Measurements from ENCODE around the gene ATG12. TPM values are rescaled to one million over a fixed set of nuclear protein-coding genes. Genes with fewer than 3 reads are reported as not detected.

Gene ATG12
- total RNA-seq, 2 donors from 2014 or later: 32.6 to 89.8 TPM

- DNase-seq (ENCODE audit: low spot score) (no peak), ATAC-seq (ENCODE audit: insufficient number of reproducible peaks, low FRiP score, low read depth) (no peak)
These were observed 44.7 kb downstream of the ATG12 start for GRCh38 chr5:115796656-115797055.

GRCh38 chr5:115795700-115796099 is 45.7 kb downstream of the ATG12 start:
- no peak overlapping the region for H3K4me3 ChIP-seq
- ATAC-seq (ENCODE audit: insufficient number of reproducible peaks, low FRiP score, low read depth) (no peak), DNase-seq (ENCODE audit: low spot score) (no peak)
- TF ChIP-seq CTCF (IDR thresholded peaks at IDR 0.05): no peak
- no peaks in the 10 kb centered on the region for H3K36me3 ChIP-seq
- no peaks in the 10 kb centered on the region for H3K9me3 ChIP-seq
- H3K27me3 ChIP-seq (replicated peaks; ENCODE audit: insufficient read depth): no peaks in the 10 kb centered on the region
- H3K4me1 ChIP-seq (ENCODE audit: control insufficient read depth in 1 of 2, low read depth in 2 of 2): no peaks in the 10 kb centered on the region
- no peak overlapping the region for H3K27ac ChIP-seq

More at GRCh38 chr5:115796656-115797055, 44.7 kb downstream of the ATG12 start:
- H3K36me3 ChIP-seq: no peaks in the 10 kb centered on the region
- no peaks in the 10 kb centered on the region for H3K9me3 ChIP-seq
- H3K27ac ChIP-seq: no peak overlapping the region
- no peak overlapping the region for H3K4me3 ChIP-seq
- H3K4me1 ChIP-seq (ENCODE audit: control insufficient read depth in 1 of 2, low read depth in 2 of 2): no peaks in the 10 kb centered on the region
- no peak for TF ChIP-seq CTCF (IDR thresholded peaks at IDR 0.05)
- no peaks in the 10 kb centered on the region for H3K27me3 ChIP-seq (replicated peaks; ENCODE audit: insufficient read depth)

DNA sequence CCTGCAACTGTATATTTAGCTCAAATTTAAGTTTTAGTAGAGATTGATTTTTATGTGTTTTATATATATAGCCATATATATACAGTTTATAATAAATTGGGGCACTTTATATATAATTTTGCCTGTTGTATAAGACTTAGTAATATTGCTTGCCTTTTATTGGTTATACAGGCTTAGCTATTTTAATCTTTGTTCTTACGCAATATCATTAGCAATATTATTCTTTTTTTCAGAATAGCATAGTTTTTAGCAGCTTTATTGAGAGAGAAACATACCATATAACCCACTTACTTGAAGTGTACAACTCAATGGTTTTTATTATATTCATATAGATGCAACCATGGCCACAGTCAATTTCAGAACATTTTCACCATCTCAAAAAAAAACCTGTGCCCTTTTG is 52.9 kb downstream of the ATG12 start:
- TF ChIP-seq CTCF (IDR thresholded peaks at IDR 0.05): no peak
- Histone ChIP-seq H3K27me3 (replicated peaks; ENCODE audit: insufficient read depth) (no peaks in the 10 kb centered on the region), H3K4me3 (no peak overlapping the region), H3K4me1 (ENCODE audit: control insufficient read depth in 1 of 2, low read depth in 2 of 2) (no peaks in the 10 kb centered on the region), H3K9me3 (no peaks in the 10 kb centered on the region), H3K36me3 (no peaks in the 10 kb centered on the region), H3K27ac (no peak overlapping the region)
- no peak for DNase-seq (ENCODE audit: low spot score)
- no peak for ATAC-seq (ENCODE audit: insufficient number of reproducible peaks, low FRiP score, low read depth)

DNA sequence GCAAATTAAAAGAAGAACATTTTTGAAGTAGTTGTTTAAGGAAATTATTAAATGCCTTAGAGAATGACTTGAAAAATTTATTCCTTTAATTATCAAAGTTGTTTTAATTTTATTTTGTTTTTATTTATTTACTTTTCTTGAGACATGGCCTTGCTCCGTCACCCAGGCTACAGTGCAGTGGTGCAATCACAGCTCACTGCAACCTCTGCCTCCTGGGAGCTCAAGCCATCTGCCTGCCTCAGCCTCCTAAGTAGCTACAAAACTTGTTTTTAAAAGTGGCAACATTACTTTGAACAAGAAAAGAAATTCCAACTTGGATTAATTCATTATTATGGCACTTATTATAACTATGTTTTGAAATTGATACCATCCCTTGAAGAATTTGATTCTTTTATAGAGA is 53.9 kb downstream of the ATG12 start:
- Histone ChIP-seq H3K27me3 (replicated peaks; ENCODE audit: insufficient read depth) (no peaks in the 10 kb centered on the region), H3K4me1 (ENCODE audit: control insufficient read depth in 1 of 2, low read depth in 2 of 2) (no peaks in the 10 kb centered on the region), H3K4me3 (no peak overlapping the region), H3K9me3 (no peaks in the 10 kb centered on the region), H3K27ac (no peak overlapping the region), H3K36me3 (no peaks in the 10 kb centered on the region)
- DNase-seq (ENCODE audit: low spot score): no peak
- ATAC-seq (ENCODE audit: insufficient number of reproducible peaks, low FRiP score, low read depth): no peak
- TF ChIP-seq CTCF (IDR thresholded peaks at IDR 0.05): no peak

- no peak for TF ChIP-seq CTCF (IDR thresholded peaks at IDR 0.05)
- Histone ChIP-seq H3K36me3 (no peaks in the 10 kb centered on the region), H3K4me3 (no peak overlapping the region), H3K4me1 (ENCODE audit: control insufficient read depth in 1 of 2, low read depth in 2 of 2) (no peaks in the 10 kb centered on the region), H3K9me3 (no peaks in the 10 kb centered on the region), H3K27me3 (replicated peaks; ENCODE audit: insufficient read depth) (no peaks in the 10 kb centered on the region), H3K27ac (no peak overlapping the region)
- DNase-seq (ENCODE audit: low spot score) (no peak), ATAC-seq (ENCODE audit: insufficient number of reproducible peaks, low FRiP score, low read depth) (no peak)
These were observed 55.8 kb downstream of the ATG12 start for GRCh38 chr5:115785381-115786065.

Data from thoracic aorta (tissue), 2 donors.